HEK293 (cell line): ENCODE results near the gene RPS6KC1.

Experiments used
- CTCF ChIA-PET: fragments of 350-600 bp; formaldehyde crosslinking; extraction: SDS; loops from one replicate; lab custom pipeline; 2021; ENCODE audit warnings: antibody characterized with exemption; lab: Yijun Ruan, JAX
- POLR2A ChIA-PET: fragments of 300-600 bp; formaldehyde crosslinking; extraction: SDS; loops from one replicate; lab custom pipeline; 2020; ENCODE audit warnings: antibody characterized with exemption, inconsistent platforms; lab: Yijun Ruan, JAX
- H3K27ac ChIP-seq: fragments of 200-500 bp; sonication (Bioruptor generic); 2 replicates; pipeline ENCODE4 v1.5.1; 2014; ENCODE audit warnings: low read depth, low read length, control low read depth, inconsistent platforms; ENCODE audit errors: extremely low read depth
- H3K36me3 ChIP-seq, 2 experiments: fragments of 200-500 bp in 1 of 2; sonication (Bioruptor generic) in 1 of 2; 1 replicate in 1 of 2; 2 replicates in 1 of 2; pipeline ENCODE4 v1.5.1; 2014 to 2017; ENCODE audit warnings: inconsistent platforms in 2 of 2, low read length in 2 of 2; ENCODE audit not compliant: control insufficient read depth in 2 of 2, insufficient read depth in 1 of 2
- H3K4me1 ChIP-seq: fragments of 200-500 bp; sonication (Bioruptor generic); 2 replicates; pipeline ENCODE4 v1.5.1; 2014; ENCODE audit warnings: mild to moderate bottlenecking, low read length, inconsistent platforms; ENCODE audit not compliant: control insufficient read depth, insufficient read depth
- H3K4me3 ChIP-seq: 2 replicates; pipeline ENCODE4 v1.5.1; 2011; ENCODE audit warnings: low read depth, mild to moderate bottlenecking, control low read depth, low read length, moderate library complexity
- H3K9me3 ChIP-seq: fragments of 200-500 bp; sonication (Bioruptor generic); 2 replicates; pipeline ENCODE4 v1.5.1; 2014; ENCODE audit warnings: low read depth, low read length, inconsistent platforms; ENCODE audit not compliant: control insufficient read depth, insufficient read depth
- GLI2 ChIP-seq: fragments of 450-650 bp; formaldehyde crosslinking; IDR thresholded peaks from 2 replicates; pipeline ENCODE4; 2017; ENCODE audit warnings: missing biosample characterization, missing genetic modification characterization, low read depth, borderline replicate concordance
- KLF16 ChIP-seq: fragments of 450-650 bp; formaldehyde crosslinking; IDR thresholded peaks from 2 replicates; pipeline ENCODE4 v1.5.1; 2017; ENCODE audit warnings: missing biosample characterization, missing genetic modification characterization
- SETDB1 ChIP-seq: IDR thresholded peaks from one replicate; pipeline ENCODE4 v1.6.1; 2017; ENCODE audit warnings: mild to moderate bottlenecking, low read length, moderate library complexity, mixed read lengths; ENCODE audit not compliant: insufficient read length
- TRIM28 ChIP-seq: IDR thresholded peaks from 2 replicates; pipeline ENCODE4 v1.6.1; 2011; ENCODE audit warnings: low read length, control low read depth, borderline replicate concordance
- ZNF114 ChIP-seq: fragments of 450-650 bp; formaldehyde crosslinking; IDR thresholded peaks from 2 replicates; pipeline ENCODE4 v1.5.0; 2017; ENCODE audit warnings: missing biosample characterization, missing genetic modification characterization
- ZNF174 ChIP-seq: fragments of 450-650 bp; formaldehyde crosslinking; IDR thresholded peaks from 2 replicates; pipeline ENCODE4 v1.5.0; 2017; ENCODE audit warnings: missing biosample characterization, mild to moderate bottlenecking, missing genetic modification characterization
- ZNF175 ChIP-seq: fragments of 450-650 bp; formaldehyde crosslinking; IDR thresholded peaks from 2 replicates; pipeline ENCODE4 v1.5.1; 2016; ENCODE audit warnings: missing biosample characterization, missing genetic modification characterization
- ZNF23 ChIP-seq: fragments of 450-650 bp; formaldehyde crosslinking; IDR thresholded peaks from 2 replicates; pipeline ENCODE4 v1.5.1; 2016; ENCODE audit warnings: missing biosample characterization, missing genetic modification characterization, borderline replicate concordance
- ZNF239 ChIP-seq: fragments of 450-650 bp; formaldehyde crosslinking; IDR thresholded peaks from 2 replicates; pipeline ENCODE4 v1.5.1; 2016; ENCODE audit warnings: missing biosample characterization, missing genetic modification characterization
- ZNF394 ChIP-seq: fragments of 450-650 bp; formaldehyde crosslinking; IDR thresholded peaks from 2 replicates; pipeline ENCODE4 v1.5.1; 2016; ENCODE audit warnings: missing biosample characterization, missing genetic modification characterization, mild to moderate bottlenecking, moderate library complexity, borderline replicate concordance
- ZNF707 ChIP-seq: fragments of 450-650 bp; formaldehyde crosslinking; IDR thresholded peaks from 2 replicates; pipeline ENCODE4 v1.5.1; 2016; ENCODE audit warnings: missing biosample characterization, missing genetic modification characterization
- ZNF768 ChIP-seq: fragments of 450-650 bp; formaldehyde crosslinking; IDR thresholded peaks from 2 replicates; pipeline ENCODE4 v1.5.1; 2018; ENCODE audit warnings: missing biosample characterization, mild to moderate bottlenecking, missing genetic modification characterization
- ZSCAN16 ChIP-seq: fragments of 450-650 bp; formaldehyde crosslinking; IDR thresholded peaks from 2 replicates; pipeline ENCODE4 v1.5.1; 2016; ENCODE audit warnings: missing biosample characterization, missing genetic modification characterization
- ZXDB ChIP-seq: fragments of 450-650 bp; formaldehyde crosslinking; IDR thresholded peaks from 2 replicates; pipeline ENCODE4 v1.5.1; 2016; ENCODE audit warnings: missing biosample characterization, missing genetic modification characterization
- TF ChIP-seq, protein P1 (sequence below): fragments of 450-650 bp; formaldehyde crosslinking; IDR thresholded peaks from 2 replicates; pipeline ENCODE4 v1.5.1; 2017; ENCODE audit warnings: missing biosample characterization, missing genetic modification characterization
- TF ChIP-seq, protein P2 (sequence below): fragments of 450-650 bp; formaldehyde crosslinking; IDR thresholded peaks from 2 replicates; pipeline ENCODE4 v1.5.1; 2016; ENCODE audit warnings: missing biosample characterization, missing genetic modification characterization
- TF ChIP-seq, protein P3 (sequence below): fragments of 450-650 bp; formaldehyde crosslinking; IDR thresholded peaks from 2 replicates; pipeline ENCODE4 v1.5.1; 2016; ENCODE audit warnings: missing biosample characterization, missing genetic modification characterization
- TF ChIP-seq, protein P4 (sequence below): fragments of 450-650 bp; formaldehyde crosslinking; IDR thresholded peaks from 2 replicates; pipeline ENCODE4 v1.5.1; 2016; ENCODE audit warnings: missing biosample characterization, missing genetic modification characterization
- TF ChIP-seq, protein P5 (sequence below): fragments of 450-650 bp; formaldehyde crosslinking; optimal IDR thresholded peaks from 2 replicates; pipeline ENCODE3; 2016; ENCODE audit warnings: missing biosample characterization, mild to moderate bottlenecking, missing genetic modification characterization
- TF ChIP-seq, protein P6 (sequence below): fragments of 450-650 bp; formaldehyde crosslinking; IDR thresholded peaks from 2 replicates; pipeline ENCODE4 v1.5.1; 2016; ENCODE audit warnings: missing biosample characterization, missing genetic modification characterization, borderline replicate concordance

RPS6KC1 gene

DNA sequence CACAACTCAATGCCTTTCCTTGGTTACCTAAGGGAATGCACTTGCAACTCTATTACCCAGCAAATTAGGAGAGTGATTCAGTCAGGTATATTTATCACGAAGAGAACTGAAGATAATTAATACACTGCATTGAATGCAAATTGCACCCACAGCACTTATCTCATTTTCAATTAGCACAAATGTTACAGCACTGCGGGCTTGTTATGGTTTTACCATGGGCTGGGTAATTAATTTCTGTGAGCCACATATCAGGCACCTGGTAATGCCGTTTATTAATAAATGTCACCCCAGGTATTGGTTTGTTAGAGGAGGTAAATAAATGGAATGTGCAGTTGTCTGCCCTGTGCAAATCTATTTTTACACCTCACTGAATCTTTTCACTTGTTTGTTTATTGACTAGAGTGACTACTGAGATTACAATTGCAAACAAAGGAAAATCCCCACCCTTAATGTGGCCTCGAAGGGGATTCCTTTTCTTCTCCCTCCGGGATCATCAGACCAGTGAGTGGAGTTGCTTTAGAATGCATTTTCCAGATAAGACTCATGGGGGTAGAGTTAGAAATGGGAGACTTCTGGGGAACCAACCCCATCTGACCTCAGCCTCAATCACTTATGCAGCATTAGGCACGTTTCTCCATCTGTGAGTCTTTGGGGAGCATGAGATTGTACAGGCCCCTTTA, 269.3 kb downstream of the RPS6KC1 start:
- CTCF ChIA-PET = no interaction called here
- Histone ChIP-seq H3K36me3 (no peaks in the 10 kb centered on the region), H3K27ac (no peak overlapping the region), H3K4me1 (no peaks in the 10 kb centered on the region), H3K4me3 (no peak overlapping the region), H3K9me3 (no peaks in the 10 kb centered on the region)
- TF ChIP-seq TRIM28 = no peak
- TF ChIP-seq, protein P1, sequence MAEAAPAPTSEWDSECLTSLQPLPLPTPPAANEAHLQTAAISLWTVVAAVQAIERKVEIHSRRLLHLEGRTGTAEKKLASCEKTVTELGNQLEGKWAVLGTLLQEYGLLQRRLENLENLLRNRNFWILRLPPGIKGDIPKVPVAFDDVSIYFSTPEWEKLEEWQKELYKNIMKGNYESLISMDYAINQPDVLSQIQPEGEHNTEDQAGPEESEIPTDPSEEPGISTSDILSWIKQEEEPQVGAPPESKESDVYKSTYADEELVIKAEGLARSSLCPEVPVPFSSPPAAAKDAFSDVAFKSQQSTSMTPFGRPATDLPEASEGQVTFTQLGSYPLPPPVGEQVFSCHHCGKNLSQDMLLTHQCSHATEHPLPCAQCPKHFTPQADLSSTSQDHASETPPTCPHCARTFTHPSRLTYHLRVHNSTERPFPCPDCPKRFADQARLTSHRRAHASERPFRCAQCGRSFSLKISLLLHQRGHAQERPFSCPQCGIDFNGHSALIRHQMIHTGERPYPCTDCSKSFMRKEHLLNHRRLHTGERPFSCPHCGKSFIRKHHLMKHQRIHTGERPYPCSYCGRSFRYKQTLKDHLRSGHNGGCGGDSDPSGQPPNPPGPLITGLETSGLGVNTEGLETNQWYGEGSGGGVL (tag by site-specific recombination) = no peak
- TF ChIP-seq, protein P2, sequence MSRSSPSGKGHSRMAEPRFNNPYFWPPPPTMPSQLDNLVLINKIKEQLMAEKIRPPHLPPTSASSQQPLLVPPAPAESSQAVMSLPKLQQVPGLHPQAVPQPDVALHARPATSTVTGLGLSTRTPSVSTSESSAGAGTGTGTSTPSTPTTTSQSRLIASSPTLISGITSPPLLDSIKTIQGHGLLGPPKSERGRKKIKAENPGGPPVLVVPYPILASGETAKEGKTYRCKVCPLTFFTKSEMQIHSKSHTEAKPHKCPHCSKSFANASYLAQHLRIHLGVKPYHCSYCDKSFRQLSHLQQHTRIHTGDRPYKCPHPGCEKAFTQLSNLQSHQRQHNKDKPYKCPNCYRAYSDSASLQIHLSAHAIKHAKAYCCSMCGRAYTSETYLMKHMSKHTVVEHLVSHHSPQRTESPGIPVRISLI = no peak
- TF ChIP-seq ZSCAN16 (tag by site-specific recombination) = no peak
- no peak for TF ChIP-seq KLF16 (tag by site-specific recombination)
- TF ChIP-seq ZNF114 (tag by site-specific recombination) = no peak
- TF ChIP-seq, protein P3, sequence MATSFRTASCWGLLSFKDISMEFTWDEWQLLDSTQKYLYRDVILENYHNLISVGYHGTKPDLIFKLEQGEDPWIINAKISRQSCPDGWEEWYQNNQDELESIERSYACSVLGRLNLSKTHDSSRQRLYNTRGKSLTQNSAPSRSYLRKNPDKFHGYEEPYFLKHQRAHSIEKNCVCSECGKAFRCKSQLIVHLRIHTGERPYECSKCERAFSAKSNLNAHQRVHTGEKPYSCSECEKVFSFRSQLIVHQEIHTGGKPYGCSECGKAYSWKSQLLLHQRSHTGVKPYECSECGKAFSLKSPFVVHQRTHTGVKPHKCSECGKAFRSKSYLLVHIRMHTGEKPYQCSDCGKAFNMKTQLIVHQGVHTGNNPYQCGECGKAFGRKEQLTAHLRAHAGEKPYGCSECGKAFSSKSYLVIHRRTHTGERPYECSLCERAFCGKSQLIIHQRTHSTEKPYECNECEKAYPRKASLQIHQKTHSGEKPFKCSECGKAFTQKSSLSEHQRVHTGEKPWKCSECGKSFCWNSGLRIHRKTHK (tag by site-specific recombination) = no peak
- no peak for TF ChIP-seq ZNF174
- no peak for TF ChIP-seq GLI2 (tag by site-specific recombination)
- no peak for TF ChIP-seq ZNF394 (tag by site-specific recombination)
- TF ChIP-seq ZNF768 (tag by site-specific recombination) = no peak
- TF ChIP-seq, protein P4, sequence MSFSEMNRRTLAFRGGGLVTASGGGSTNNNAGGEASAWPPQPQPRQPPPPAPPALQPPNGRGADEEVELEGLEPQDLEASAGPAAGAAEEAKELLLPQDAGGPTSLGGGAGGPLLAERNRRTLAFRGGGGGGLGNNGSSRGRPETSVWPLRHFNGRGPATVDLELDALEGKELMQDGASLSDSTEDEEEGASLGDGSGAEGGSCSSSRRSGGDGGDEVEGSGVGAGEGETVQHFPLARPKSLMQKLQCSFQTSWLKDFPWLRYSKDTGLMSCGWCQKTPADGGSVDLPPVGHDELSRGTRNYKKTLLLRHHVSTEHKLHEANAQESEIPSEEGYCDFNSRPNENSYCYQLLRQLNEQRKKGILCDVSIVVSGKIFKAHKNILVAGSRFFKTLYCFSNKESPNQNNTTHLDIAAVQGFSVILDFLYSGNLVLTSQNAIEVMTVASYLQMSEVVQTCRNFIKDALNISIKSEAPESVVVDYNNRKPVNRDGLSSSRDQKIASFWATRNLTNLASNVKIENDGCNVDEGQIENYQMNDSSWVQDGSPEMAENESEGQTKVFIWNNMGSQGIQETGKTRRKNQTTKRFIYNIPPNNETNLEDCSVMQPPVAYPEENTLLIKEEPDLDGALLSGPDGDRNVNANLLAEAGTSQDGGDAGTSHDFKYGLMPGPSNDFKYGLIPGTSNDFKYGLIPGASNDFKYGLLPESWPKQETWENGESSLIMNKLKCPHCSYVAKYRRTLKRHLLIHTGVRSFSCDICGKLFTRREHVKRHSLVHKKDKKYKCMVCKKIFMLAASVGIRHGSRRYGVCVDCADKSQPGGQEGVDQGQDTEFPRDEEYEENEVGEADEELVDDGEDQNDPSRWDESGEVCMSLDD (tag by site-specific recombination) = no peak
- no peak for TF ChIP-seq ZXDB (tag by site-specific recombination)
- TF ChIP-seq ZNF239 (tag by site-specific recombination) = no peak
- TF ChIP-seq SETDB1 = no peak
- TF ChIP-seq, protein P5, sequence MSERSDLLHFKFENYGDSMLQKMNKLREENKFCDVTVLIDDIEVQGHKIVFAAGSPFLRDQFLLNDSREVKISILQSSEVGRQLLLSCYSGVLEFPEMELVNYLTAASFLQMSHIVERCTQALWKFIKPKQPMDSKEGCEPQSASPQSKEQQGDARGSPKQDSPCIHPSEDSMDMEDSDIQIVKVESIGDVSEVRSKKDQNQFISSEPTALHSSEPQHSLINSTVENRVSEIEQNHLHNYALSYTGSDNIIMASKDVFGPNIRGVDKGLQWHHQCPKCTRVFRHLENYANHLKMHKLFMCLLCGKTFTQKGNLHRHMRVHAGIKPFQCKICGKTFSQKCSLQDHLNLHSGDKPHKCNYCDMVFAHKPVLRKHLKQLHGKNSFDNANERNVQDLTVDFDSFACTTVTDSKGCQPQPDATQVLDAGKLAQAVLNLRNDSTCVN (tag by site-specific recombination) = no peak
- TF ChIP-seq ZNF707 (tag by site-specific recombination) = no peak
- TF ChIP-seq, protein P6, sequence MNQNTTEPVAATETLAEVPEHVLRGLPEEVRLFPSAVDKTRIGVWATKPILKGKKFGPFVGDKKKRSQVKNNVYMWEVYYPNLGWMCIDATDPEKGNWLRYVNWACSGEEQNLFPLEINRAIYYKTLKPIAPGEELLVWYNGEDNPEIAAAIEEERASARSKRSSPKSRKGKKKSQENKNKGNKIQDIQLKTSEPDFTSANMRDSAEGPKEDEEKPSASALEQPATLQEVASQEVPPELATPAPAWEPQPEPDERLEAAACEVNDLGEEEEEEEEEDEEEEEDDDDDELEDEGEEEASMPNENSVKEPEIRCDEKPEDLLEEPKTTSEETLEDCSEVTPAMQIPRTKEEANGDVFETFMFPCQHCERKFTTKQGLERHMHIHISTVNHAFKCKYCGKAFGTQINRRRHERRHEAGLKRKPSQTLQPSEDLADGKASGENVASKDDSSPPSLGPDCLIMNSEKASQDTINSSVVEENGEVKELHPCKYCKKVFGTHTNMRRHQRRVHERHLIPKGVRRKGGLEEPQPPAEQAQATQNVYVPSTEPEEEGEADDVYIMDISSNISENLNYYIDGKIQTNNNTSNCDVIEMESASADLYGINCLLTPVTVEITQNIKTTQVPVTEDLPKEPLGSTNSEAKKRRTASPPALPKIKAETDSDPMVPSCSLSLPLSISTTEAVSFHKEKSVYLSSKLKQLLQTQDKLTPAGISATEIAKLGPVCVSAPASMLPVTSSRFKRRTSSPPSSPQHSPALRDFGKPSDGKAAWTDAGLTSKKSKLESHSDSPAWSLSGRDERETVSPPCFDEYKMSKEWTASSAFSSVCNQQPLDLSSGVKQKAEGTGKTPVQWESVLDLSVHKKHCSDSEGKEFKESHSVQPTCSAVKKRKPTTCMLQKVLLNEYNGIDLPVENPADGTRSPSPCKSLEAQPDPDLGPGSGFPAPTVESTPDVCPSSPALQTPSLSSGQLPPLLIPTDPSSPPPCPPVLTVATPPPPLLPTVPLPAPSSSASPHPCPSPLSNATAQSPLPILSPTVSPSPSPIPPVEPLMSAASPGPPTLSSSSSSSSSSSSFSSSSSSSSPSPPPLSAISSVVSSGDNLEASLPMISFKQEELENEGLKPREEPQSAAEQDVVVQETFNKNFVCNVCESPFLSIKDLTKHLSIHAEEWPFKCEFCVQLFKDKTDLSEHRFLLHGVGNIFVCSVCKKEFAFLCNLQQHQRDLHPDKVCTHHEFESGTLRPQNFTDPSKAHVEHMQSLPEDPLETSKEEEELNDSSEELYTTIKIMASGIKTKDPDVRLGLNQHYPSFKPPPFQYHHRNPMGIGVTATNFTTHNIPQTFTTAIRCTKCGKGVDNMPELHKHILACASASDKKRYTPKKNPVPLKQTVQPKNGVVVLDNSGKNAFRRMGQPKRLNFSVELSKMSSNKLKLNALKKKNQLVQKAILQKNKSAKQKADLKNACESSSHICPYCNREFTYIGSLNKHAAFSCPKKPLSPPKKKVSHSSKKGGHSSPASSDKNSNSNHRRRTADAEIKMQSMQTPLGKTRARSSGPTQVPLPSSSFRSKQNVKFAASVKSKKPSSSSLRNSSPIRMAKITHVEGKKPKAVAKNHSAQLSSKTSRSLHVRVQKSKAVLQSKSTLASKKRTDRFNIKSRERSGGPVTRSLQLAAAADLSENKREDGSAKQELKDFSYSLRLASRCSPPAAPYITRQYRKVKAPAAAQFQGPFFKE = no peak
- no peak for TF ChIP-seq ZNF23 (tag by site-specific recombination)
- no peak for TF ChIP-seq ZNF175 (tag by site-specific recombination)
- POLR2A ChIA-PET = no interaction called here
